Activated T-cell treated with anti-CD3 and anti-CD28 coated beads, Interleukin-2, amount 50 U/mL, for 24 hours (primary cell): ENCODE results near the gene PIK3R3.
"Not testable (repeated sequence)": the region's sequence is repeated elsewhere in the genome, so short reads cannot be mapped to it uniquely, and the experiment has no call there.

Source experiments
- DNase-seq: peaks from one replicate; pipeline ENCODE4 v3.0.0-alpha.2; 2020
- H3K27ac Mint-ChIP-seq: 2 replicates; pipeline ENCODE4 v1.8.0; 2020; ENCODE audit warnings: mild to moderate bottlenecking, mixed read lengths
- H3K27me3 Mint-ChIP-seq: 2 replicates; pipeline ENCODE4 v1.8.0; 2020; ENCODE audit warnings: mixed read lengths
- H3K36me3 Mint-ChIP-seq: 2 replicates; pipeline ENCODE4 v1.8.0; 2020; ENCODE audit warnings: low read depth, mixed read lengths
- H3K4me1 Mint-ChIP-seq: 2 replicates; pipeline ENCODE4 v1.8.0; 2020; ENCODE audit warnings: low read depth, mixed read lengths
- H3K4me3 Mint-ChIP-seq: 2 replicates; pipeline ENCODE4 v1.8.0; 2020; ENCODE audit warnings: mild to moderate bottlenecking, moderate library complexity, mixed read lengths
- H3K9me3 Mint-ChIP-seq: 2 replicates; pipeline ENCODE4 v1.8.0; 2020; ENCODE audit warnings: mixed read lengths

PIK3R3 gene

DNA sequence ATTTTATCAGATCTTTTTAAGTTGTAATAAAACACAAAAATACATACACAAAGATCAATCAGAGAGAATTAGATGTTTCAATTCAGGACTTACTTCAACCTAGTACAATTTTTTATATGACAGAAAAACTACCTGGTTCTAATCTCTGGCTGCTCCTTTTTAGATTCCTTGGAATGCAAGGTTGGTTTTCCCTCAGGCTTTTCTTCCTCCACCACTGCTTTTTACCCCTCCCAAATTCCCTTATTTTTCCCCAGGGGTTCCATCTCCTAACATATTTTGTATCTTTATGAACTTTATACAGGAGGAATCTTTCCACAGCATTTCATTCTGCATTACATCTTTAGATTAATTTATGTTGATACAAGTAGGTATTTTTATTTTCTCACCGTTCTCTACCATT, 33.2 kb downstream of the PIK3R3 start:
- Mint-ChIP-seq H3K4me1 (peaks cover 19% of the 10 kb centered on the region), H3K27ac (no peak overlapping the region), H3K4me3 (no peak overlapping the region), H3K9me3 (no peaks in the 10 kb centered on the region), H3K36me3 (no peaks in the 10 kb centered on the region), H3K27me3 (peaks cover 8% of the 10 kb centered on the region)
- no peak for DNase-seq

DNA sequence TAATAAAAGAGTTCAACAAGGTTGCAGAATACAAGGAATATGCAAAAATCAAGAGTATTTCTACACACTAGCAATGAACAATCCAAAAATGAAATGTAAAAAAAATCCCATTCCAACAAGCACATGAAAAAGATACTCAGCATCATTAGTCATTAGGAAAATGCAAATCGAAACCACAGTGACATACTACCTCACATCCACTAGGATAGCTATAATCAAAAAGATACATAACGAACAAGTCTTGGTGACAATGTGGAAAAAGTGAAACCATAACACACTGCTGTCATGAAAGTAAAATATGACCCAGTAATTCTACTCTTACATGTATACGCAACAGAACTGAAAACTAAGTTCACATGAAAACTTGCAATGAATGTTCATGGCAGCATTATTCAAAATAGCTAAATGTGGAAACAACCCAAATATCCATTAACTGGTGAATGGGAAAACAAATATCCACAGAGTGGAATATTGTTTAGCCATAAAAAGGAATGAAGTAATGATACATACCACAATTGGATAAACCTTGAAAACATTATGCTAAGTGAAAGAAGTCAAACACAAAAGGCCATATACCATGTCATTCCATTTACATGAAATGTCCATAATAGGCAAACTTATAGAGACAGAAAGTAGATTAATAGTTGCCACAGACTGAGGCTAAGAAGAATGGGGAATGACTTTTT, 34.3 kb downstream of the PIK3R3 start:
- Mint-ChIP-seq H3K27ac (no peak overlapping the region), H3K4me3 (no peak overlapping the region), H3K9me3 (no peaks in the 10 kb centered on the region), H3K4me1 (peaks cover 19% of the 10 kb centered on the region), H3K36me3 (no peaks in the 10 kb centered on the region), H3K27me3 (peaks cover 8% of the 10 kb centered on the region)
- DNase-seq = no peak

DNA sequence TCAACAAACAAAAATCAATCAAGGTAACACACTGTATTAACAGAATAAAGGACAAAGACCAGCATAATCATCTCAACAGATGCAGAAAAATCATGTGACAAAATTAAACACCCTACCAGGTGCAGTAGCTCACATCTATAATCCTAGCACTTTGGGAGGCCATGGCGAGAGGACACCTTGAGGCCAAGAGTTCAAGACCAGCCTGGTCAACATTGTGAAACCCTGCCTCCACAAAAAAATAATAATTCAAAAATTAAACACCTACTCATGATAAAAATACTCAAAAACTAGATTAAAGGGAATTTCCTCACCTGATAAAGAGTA, 35.3 kb downstream of the PIK3R3 start:
- no peak for DNase-seq
- Mint-ChIP-seq H3K4me3 (no peak overlapping the region), H3K4me1 (peaks cover 15% of the 10 kb centered on the region), H3K27me3 (peaks cover 8% of the 10 kb centered on the region), H3K36me3 (no peaks in the 10 kb centered on the region), H3K9me3 (no peaks in the 10 kb centered on the region), H3K27ac (no peak overlapping the region)

DNA sequence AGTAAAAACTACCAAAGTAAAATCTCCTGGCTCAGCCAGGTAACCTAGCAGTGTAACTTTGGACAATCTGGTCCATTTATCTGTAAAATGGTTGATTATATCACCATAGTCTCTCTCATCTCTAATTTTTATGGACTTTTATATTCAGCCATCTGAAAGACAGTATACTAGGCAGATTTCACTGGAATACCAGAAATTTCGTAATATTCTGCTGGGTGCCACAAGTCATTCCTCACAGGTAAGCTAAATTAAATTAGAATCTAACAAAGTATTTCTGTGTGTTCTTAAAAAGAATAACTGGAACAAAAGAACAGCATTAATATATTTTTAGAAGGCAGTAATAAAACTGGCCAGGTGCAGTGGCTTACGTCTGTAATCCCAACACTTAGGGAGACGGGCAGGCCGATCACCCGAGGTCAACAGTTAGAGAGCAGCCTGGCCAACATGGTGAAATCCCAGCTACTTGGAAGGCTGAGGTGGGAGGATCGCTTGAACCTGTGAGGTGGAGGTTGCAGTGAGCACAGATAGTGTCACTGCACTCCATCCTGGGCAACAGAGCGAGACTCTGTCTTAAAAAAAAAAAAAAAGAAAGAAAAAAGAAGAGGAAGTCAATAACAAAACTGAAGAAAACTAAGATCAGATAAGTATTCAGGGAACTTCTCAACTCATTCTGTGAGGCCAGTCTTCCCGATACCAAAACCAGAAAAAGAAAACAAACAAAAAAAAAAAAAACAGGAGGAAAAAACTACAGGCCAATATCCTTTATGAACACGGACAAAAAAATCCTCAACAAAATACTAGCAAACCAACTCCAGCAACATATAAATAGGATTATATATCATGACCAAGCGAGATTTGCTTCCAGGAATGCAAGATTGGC, 35.9 kb downstream of the PIK3R3 start:
- H3K36me3 Mint-ChIP-seq = no peaks in the 10 kb centered on the region
- no peak overlapping the region for H3K27ac Mint-ChIP-seq
- no peaks in the 10 kb centered on the region for H3K9me3 Mint-ChIP-seq
- H3K4me1 Mint-ChIP-seq = peaks cover 15% of the 10 kb centered on the region
- no peak overlapping the region for H3K4me3 Mint-ChIP-seq
- H3K27me3 Mint-ChIP-seq = peaks cover 8% of the 10 kb centered on the region
- DNase-seq = no peak

DNA sequence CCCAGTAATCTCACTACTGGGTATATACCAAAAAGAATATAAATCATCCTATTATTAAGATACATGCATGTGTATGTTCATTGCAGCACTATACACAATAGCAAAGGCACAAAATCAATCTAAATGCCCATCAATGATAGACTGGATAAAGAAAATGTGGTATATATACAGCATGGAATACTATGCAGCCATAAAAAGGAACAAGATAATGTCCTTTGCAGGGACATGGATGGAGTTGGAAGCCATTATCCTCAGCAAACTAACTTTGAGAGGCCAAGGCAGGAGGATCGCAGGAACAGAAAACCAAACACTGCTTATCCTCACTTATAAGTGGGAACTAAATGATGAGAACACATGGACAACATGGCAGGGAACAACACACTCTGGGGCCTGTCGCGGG, 37.3 kb downstream of the PIK3R3 start:
- H3K27ac Mint-ChIP-seq, H3K4me3 Mint-ChIP-seq, H3K9me3 Mint-ChIP-seq, DNase-seq, H3K36me3 Mint-ChIP-seq, H3K27me3 Mint-ChIP-seq: not testable (repeated sequence)
- H3K4me1 Mint-ChIP-seq = peaks cover 15% of the 10 kb centered on the region

DNA sequence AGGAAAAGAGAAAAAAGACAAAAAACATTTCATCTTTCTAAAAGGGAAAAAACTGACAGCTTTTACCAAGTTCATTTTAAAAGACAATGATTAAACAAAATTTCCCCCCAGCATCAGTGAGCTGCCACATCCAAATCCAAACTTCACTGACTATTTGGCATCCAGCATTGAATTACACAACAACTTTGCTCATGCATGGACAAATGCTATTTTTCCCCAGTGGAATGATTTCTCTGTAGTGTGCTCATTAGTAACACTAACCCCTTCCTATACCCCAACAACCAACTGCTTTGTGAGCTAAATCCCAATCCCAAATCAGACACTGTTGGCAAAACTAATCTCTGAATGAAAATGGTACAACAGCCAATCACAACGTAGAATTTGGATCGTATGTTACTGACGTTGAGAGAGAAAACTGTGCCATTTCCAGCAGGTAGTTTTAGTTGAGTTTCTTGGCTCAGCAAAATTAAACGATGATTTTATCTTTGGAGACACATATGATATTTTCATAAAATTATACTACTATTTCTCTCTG, 37.9 kb downstream of the PIK3R3 start:
- Mint-ChIP-seq H3K4me3 (no peak overlapping the region), H3K4me1 (peaks cover 15% of the 10 kb centered on the region)

DNA sequence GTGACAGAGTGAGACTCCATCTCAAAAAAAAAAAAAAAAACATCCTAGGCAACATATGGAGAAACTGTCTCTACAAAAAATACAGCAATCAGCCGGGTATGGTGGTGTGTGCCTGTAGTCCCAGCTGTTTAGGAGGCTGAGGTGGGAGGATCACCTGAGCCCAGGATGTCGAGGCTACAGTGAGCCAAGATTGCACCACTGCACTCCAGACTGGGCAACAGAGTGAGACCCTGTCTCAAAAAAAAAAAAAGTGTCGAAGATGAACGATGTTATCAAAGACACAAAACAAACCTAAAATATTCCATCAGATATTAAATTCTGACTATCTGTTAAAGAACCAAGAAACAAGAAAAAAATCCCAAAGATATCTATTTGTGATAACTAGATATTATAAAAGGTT, 38.6 kb downstream of the PIK3R3 start:
- not testable (repeated sequence) for H3K9me3 Mint-ChIP-seq, H3K27ac Mint-ChIP-seq, H3K36me3 Mint-ChIP-seq, H3K4me3 Mint-ChIP-seq, H3K27me3 Mint-ChIP-seq, DNase-seq
- H3K4me1 Mint-ChIP-seq = peaks cover 15% of the 10 kb centered on the region

More for the DNA sequence above, 37.9 kb downstream of the PIK3R3 start:
- no peak overlapping the region for H3K27ac Mint-ChIP-seq
- H3K27me3 Mint-ChIP-seq = peaks cover 8% of the 10 kb centered on the region
- no peak for DNase-seq
- H3K36me3 Mint-ChIP-seq = no peaks in the 10 kb centered on the region
- no peaks in the 10 kb centered on the region for H3K9me3 Mint-ChIP-seq

DNA sequence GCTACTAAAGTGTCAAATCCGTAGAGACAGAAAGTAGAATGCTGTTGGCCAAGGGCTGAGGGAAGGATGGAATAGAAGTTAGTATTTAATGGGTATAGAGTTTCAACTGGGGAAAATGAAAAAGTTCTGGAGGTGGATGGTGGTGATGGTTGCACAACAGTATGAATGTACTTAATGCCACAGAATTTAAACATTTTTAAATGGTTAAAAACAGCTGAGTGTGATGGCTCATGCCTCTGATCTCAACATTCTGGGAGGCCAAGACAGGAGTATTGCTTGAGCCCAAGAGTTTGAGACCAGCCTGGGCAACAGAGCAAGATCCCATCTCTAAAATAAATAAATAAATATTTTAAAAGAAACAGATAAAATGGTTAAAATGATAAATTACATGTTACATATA, 44.5 kb downstream of the PIK3R3 start:
- H3K27me3 Mint-ChIP-seq = no peaks in the 10 kb centered on the region

DNA sequence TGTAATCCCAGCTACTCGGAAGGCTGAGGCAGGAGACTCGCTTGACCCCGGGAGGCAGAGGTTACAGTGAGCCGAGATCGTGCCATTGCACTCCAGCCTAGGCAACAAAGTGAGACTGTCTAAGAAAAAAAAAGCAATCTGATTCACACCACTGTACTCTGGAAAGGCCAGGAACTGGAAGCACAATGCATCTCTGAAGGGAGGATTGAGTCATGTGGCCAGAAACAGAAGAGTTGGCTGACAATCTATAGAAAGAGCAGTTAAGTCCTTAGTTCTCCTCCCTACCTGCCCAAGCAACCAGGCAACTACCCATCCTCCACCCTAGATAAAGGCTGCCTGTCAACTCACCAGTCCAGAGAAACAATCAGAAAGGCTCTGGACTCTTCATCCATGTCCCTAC, 45.9 kb downstream of the PIK3R3 start:
- Mint-ChIP-seq H3K4me1 (no peaks in the 10 kb centered on the region), H3K36me3 (no peaks in the 10 kb centered on the region)

More for the DNA sequence above, 44.5 kb downstream of the PIK3R3 start:
- no peaks in the 10 kb centered on the region for H3K36me3 Mint-ChIP-seq
- DNase-seq = no peak
- no peak overlapping the region for H3K27ac Mint-ChIP-seq
- H3K4me1 Mint-ChIP-seq = no peaks in the 10 kb centered on the region
- H3K9me3 Mint-ChIP-seq = no peaks in the 10 kb centered on the region
- H3K4me3 Mint-ChIP-seq = no peak overlapping the region

DNA sequence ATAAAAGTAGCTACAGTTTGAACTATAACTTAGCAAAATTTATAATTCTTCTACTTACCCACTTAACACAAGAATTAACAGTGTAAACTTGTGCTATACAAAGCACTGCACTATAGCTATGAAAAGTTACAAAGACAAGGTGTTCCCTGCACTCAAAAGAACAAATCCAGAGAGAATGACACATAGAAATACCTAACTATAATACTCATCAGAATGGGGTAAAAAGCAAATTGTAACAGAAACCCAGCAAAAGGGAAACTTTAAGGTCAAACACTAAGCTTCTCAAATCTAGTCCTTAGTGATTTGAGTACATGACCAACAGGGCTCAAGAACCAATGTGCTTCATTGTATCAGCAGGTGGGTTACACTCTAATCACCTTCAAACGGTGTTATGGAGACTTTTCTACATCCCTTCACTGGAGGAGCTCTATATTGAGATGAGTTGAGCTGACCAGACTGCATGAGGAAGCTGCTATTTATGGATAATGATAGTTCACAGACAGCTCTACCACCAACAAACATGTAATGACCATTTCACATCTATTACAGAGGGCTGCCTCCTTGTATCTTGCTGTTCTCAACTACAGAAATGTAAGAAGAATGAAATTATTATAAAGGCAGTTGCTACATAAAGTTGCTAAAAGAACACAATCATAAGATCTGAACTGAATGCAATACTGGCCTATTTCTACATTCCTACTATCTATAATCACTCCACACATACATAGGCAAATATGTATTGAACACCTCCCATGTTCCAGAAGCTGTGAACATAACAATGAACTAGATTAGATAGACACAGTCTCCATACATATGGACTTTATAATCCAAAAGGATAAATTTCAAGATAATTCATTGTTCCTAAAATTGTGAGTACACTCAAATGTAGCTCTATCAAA, 47.6 kb downstream of the PIK3R3 start:
- no peak for DNase-seq
- no peak overlapping the region for H3K27ac Mint-ChIP-seq
- no peaks in the 10 kb centered on the region for H3K4me1 Mint-ChIP-seq
- no peaks in the 10 kb centered on the region for H3K27me3 Mint-ChIP-seq
- no peak overlapping the region for H3K4me3 Mint-ChIP-seq
- no peaks in the 10 kb centered on the region for H3K9me3 Mint-ChIP-seq
- no peaks in the 10 kb centered on the region for H3K36me3 Mint-ChIP-seq

More for the DNA sequence above, 45.9 kb downstream of the PIK3R3 start:
- Mint-ChIP-seq H3K4me3 (no peak overlapping the region), H3K27ac (no peak overlapping the region), H3K9me3 (no peaks in the 10 kb centered on the region), H3K27me3 (no peaks in the 10 kb centered on the region)
- DNase-seq = no peak

DNA sequence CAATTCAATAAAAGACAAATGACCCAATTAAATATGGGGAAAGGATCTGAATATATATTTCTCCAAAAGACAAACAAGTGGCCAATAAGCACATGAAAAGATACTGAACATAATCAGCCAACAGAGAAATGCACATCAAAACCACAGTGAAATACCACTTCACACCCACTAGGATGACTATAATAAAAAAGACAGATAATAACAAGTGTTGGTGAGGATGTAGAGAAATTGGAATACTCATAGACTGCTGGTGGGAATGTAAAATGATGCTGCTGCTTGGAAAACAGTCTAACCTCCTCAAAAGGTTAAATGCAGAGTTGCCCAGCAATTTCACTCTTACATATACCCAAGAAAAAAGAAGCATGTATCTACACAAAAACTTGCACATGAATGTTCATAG, 48.9 kb downstream of the PIK3R3 start:
- Mint-ChIP-seq H3K4me3 (no peak overlapping the region), H3K36me3 (no peaks in the 10 kb centered on the region), H3K27ac (no peak overlapping the region), H3K9me3 (no peaks in the 10 kb centered on the region), H3K4me1 (no peaks in the 10 kb centered on the region), H3K27me3 (no peaks in the 10 kb centered on the region)
- DNase-seq = no peak

DNA sequence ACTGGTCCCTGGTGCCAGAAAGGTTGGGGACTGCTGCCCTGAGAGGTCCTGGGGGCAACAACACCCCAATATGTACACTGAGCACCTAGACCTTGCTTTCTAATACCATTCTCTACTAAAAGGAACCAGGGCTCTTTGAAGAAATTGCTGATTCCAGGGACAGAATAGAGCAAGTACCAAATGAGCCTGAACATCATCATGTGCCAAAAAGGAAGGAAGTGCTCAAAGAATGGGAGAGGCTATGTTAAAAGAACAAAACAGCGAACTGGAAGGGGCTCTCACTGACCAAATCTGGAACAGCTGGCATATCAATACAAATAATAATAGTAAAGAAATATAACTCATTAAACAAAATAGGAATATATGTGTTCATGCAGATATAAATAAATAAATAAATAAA, 50.8 kb downstream of the PIK3R3 start:
- Mint-ChIP-seq H3K4me1 (no peaks in the 10 kb centered on the region), H3K4me3 (no peak overlapping the region), H3K36me3 (no peaks in the 10 kb centered on the region), H3K27ac (no peak overlapping the region), H3K27me3 (no peaks in the 10 kb centered on the region), H3K9me3 (no peaks in the 10 kb centered on the region)
- DNase-seq = no peak

DNA sequence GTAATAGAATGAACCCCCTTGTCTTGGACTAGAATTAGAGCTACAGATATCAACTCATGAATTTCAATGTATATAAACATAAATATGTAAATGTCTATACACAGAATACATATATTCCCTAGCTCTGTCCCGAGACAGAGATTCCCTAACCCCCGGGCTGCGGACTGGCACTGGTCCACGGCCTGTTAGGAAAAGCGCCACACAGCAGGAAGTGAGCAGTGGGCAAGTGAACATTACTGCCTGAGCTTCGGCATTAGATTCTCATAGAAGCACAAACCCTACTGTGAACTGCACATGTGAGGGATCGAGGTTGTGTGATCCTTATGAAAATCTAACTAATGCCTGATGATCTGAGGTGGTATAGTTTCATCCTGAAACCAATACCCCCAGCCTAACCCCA, 51.2 kb downstream of the PIK3R3 start:
- no peak for DNase-seq
- Mint-ChIP-seq H3K36me3 (no peaks in the 10 kb centered on the region), H3K4me3 (no peak overlapping the region), H3K4me1 (no peaks in the 10 kb centered on the region), H3K9me3 (no peaks in the 10 kb centered on the region), H3K27me3 (no peaks in the 10 kb centered on the region), H3K27ac (no peak overlapping the region)

DNA sequence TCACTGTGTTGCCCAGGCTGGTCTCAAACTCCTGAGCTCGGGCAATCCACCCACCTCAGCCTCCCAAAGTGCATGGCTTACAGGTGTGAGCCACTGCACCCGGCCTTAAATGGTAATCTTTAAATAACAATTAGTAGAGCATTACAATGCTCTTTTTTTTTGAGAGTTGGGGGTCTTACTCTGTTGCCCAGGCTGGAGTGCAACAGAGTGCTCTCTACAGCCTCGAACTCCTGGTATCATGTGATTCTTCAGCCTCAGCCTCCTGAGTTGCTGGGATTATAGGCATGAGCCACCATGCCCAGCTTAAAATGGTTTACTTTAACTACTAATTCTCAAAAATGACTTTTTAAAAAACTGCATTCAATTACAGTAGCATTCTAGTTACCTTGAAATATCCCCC, 52.2 kb downstream of the PIK3R3 start:
- H3K9me3 Mint-ChIP-seq = no peaks in the 10 kb centered on the region
- DNase-seq = no peak
- H3K4me3 Mint-ChIP-seq = no peak overlapping the region
- no peak overlapping the region for H3K27ac Mint-ChIP-seq
- H3K4me1 Mint-ChIP-seq = no peaks in the 10 kb centered on the region
- H3K27me3 Mint-ChIP-seq = no peaks in the 10 kb centered on the region
- no peaks in the 10 kb centered on the region for H3K36me3 Mint-ChIP-seq
